Gastrocnemius medialis (tissue), 4 donors: ENCODE measurements around the gene EIF2D. TPM values are rescaled to one million over a fixed set of nuclear protein-coding genes. Genes with fewer than 3 reads are reported as not detected.

Experiments used
- ATAC-seq, 2 donors: fragments of 150-250 bp; one replicate each; pipeline ENCODE4 v1.9.1; 2016
- DNase-seq, 2 donors: peaks; one replicate each; pipeline ENCODE4 v3.0.0-alpha.2; 2019
- H3K27ac ChIP-seq, 4 donors: fragments of 200-600 bp; sonication (generic); 1 replicate in 1 of 4; 2 replicates in 3 of 4; pipeline ENCODE4 v1.5.1; 2016 to 2018; ENCODE audit warnings: mild to moderate bottlenecking in 2 of 4, moderate library complexity in 1 of 4
- H3K27me3 ChIP-seq, 3 donors: fragments of 200-600 bp; sonication (generic) in 2 of 3; 1 replicate in 1 of 3; 2 replicates in 2 of 3; pipeline versions ENCODE4 v1.5.1 to v1.6.0; 2016 to 2019; ENCODE audit warnings: mild to moderate bottlenecking in 1 of 3, moderate library complexity in 1 of 3
- H3K36me3 ChIP-seq, 2 donors: fragments of 200-600 bp; sonication (generic) in 1 of 2; one replicate each; pipeline ENCODE4 v1.5.1; 2017 to 2018
- H3K4me1 ChIP-seq, 2 donors: fragments of 200-600 bp; sonication (generic) in 1 of 2; one replicate each; pipeline ENCODE4 v1.5.1; 2016 to 2017; ENCODE audit warnings: mild to moderate bottlenecking in 2 of 2
- H3K4me3 ChIP-seq, 4 donors: fragments of 200-600 bp; sonication (generic) in 3 of 4; 1 replicate in 1 of 4; 2 replicates in 3 of 4; pipeline ENCODE4 v1.5.1; 2016 to 2019; ENCODE audit warnings: mild to moderate bottlenecking in 2 of 4
- H3K9me3 ChIP-seq, 3 donors: fragments of 200-600 bp; sonication (generic) in 2 of 3; 1 replicate in 1 of 3; 2 replicates in 2 of 3; pipeline ENCODE4 v1.5.1; 2016 to 2019
- CTCF ChIP-seq, 5 experiments: fragments of 450-650 bp in 3 of 5; fragments of 200-600 bp in 2 of 5; sonication (generic) in 2 of 5; IDR thresholded peaks in 4 of 5; conservative IDR thresholded peaks in 1 of 5; 1 replicate in 4 of 5; 2 replicates in 1 of 5; pipeline ENCODE4 v1.5.1; 2016 to 2019; ENCODE audit warnings: antibody characterized with exemption in 5 of 5, mild to moderate bottlenecking in 3 of 5, moderate library complexity in 3 of 5
- POLR2A ChIP-seq, 2 donors: fragments of 450-650 bp; IDR thresholded peaks; one replicate each; pipeline ENCODE4 v1.6.1; 2017; ENCODE audit warnings: antibody characterized with exemption in 2 of 2, mild to moderate bottlenecking in 2 of 2, moderate library complexity in 2 of 2
- in situ Hi-C, 4 donors: fragments of 200-750 bp; cut with MboI; loops; one replicate each; pipeline versions ENCODE4 v1.15.0 to v1.8.0; 2017; ENCODE audit warnings: low sequenced_read_pairs in 4 of 4
- intact Hi-C: fragments of 100-400 bp; cut with DNase I; formaldehyde crosslinking; loops from one replicate; pipeline ENCODE4 v1.15.1; 2023; ENCODE audit warnings: low total_unique reads
- total RNA-seq, 4 donors: library from RNA; depleted of rRNA; stranded (reverse); fragments of >200 nt; gene quantifications; one replicate each; pipeline versions ENCODE4 v1.1.0 to v1.2.3, GENCODE V29; 2016

EIF2D gene
- total RNA-seq, 4 donors from 2014 or later = 23.7 to 61.2 (median 38.6) TPM

- Histone ChIP-seq H3K36me3 (no peaks in the 10 kb centered on the region), H3K27me3 (no peaks in the 10 kb centered on the region), H3K4me3 (no peak overlapping the region), H3K9me3 (no peaks in the 10 kb centered on the region), H3K4me1 (peaks cover 0 to 4% of the 10 kb centered on the region in 2 donors), H3K27ac (no peak overlapping the region)
- DNase-seq (no peak), ATAC-seq (no peak)
- intact Hi-C loops (no loop called here), in situ Hi-C loops (no loop called here)
- no peak for TF ChIP-seq CTCF (IDR thresholded peaks at IDR 0.05 in 4 of 5, conservative IDR thresholded peaks at IDR 0.05 in 1 of 5)
- no peak for TF ChIP-seq POLR2A (IDR thresholded peaks at IDR 0.05)
Measured at GRCh38 chr1:206568256-206568655, 44.0 kb downstream of the EIF2D start.

- Histone ChIP-seq H3K27ac (no peak overlapping the region), H3K9me3 (no peaks in the 10 kb centered on the region), H3K4me3 (no peak overlapping the region), H3K27me3 (no peaks in the 10 kb centered on the region), H3K4me1 (no peaks in the 10 kb centered on the region), H3K36me3 (no peaks in the 10 kb centered on the region)
- TF ChIP-seq POLR2A (IDR thresholded peaks at IDR 0.05) (no peak), CTCF (IDR thresholded peaks at IDR 0.05 in 4 of 5, conservative IDR thresholded peaks at IDR 0.05 in 1 of 5) (no peak)
- ATAC-seq (no peak), DNase-seq (no peak)
- intact Hi-C loops (no loop called here), in situ Hi-C loops (no loop called here)
Measured at GRCh38 chr1:206566999-206567398, 45.3 kb downstream of the EIF2D start.

DNA sequence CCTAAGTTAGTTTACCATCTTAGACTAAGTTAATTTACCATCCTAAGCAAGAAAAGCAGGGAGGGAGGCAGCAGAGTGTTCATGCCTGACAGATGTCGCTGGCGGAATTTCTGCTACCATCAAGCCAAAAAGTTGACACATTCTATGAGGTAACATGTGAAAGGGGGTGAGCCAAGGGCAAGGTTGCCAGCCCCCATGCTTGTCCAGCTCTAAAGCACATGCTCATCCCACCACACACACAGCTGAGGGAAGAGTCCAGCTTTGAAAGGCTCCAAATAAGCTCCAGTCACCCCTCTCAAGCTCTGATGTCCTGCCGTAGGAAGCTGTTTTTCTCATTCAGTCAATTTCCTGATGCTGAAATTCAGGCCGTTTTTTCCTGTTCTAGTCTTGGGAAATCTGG lies 46.3 kb downstream of the EIF2D start:
- ATAC-seq = peak; percentile 8 to 25
- in situ Hi-C loops (no loop called here), intact Hi-C loops (no loop called here)
- Histone ChIP-seq H3K27me3 (no peaks in the 10 kb centered on the region), H3K9me3 (no peaks in the 10 kb centered on the region), H3K4me1 (no peaks in the 10 kb centered on the region), H3K4me3 (no peak overlapping the region), H3K27ac (no peak overlapping the region), H3K36me3 (no peaks in the 10 kb centered on the region)
- TF ChIP-seq POLR2A (IDR thresholded peaks at IDR 0.05) = no peak
- no peak for TF ChIP-seq CTCF (IDR thresholded peaks at IDR 0.05 in 4 of 5, conservative IDR thresholded peaks at IDR 0.05 in 1 of 5)
- DNase-seq = no peak

DNA sequence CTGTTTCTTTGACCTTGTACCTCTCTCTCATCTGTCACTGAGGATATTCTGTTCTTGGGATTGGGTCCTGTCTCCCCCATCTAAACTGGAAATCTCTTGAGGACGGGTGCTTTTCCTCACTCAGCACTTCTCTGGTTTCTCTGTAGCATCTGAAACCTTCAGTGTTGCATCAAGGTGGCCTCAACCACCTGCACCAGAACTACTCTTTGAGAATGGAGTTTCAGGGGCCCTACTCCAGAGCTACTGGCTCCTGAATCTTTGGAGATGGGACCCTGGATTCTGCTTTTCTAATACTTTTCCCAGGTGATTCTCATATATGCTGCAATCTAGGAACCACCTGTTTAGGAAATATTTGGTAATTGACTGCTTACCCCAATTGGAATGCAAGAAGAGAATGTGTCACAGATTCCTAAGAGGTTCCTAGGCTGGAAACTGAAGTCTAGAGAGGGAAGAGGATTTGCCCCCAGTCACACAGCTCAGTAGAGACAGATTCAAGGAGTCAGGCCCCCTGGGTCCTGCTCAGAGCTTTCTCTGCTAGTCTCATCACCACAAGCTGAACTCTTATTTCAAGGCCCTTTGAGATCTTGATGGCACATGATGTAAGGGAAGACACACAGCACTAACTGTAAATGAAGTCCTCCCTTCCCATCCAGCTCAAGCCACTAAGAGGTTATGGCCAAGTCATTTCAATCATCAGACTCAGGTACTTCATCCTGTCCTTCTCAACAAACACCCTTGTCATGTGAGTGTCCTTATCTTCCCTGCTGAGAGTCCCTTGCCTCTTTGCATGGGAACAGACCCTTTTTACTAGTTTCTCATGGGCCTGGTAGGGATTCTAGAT lies 48.7 kb downstream of the EIF2D start:
- no peaks in the 10 kb centered on the region for H3K36me3 ChIP-seq
- in situ Hi-C loops (no loop called here), intact Hi-C loops (no loop called here)
- H3K9me3 ChIP-seq = no peaks in the 10 kb centered on the region
- no peaks in the 10 kb centered on the region for H3K27me3 ChIP-seq
- H3K4me3 ChIP-seq = no peak overlapping the region
- H3K4me1 ChIP-seq = peaks cover 14 to 24% of the 10 kb centered on the region in 2 donors
- ATAC-seq = no peak
- DNase-seq = no peak
- TF ChIP-seq POLR2A (IDR thresholded peaks at IDR 0.05) (no peak), CTCF (IDR thresholded peaks at IDR 0.05 in 4 of 5, conservative IDR thresholded peaks at IDR 0.05 in 1 of 5) (no peak)
- H3K27ac ChIP-seq = no peak overlapping the region
